Keratinocyte (primary cell): ENCODE measurements around the gene KRT71. TPM values are rescaled to one million over a fixed set of nuclear protein-coding genes. Genes with fewer than 3 reads are reported as not detected.

ENCODE experiments used
- DNase-seq: peaks from one replicate; pipeline ENCODE4 v3.0.0-alpha.2; 2011; ENCODE audit warnings: low read depth, missing footprints, low spot score
- FAIRE-seq: peaks from 2 replicates; lab custom pipeline; 2011; peaks lifted over from hg19 to GRCh38; lab: Jason Lieb, UNC
- H2AFZ ChIP-seq: 2 replicates; pipeline ENCODE4 v1.6.0; 2012; ENCODE audit warnings: low read length, control low read depth, inconsistent platforms; ENCODE audit not compliant: control insufficient read depth
- H3K27ac ChIP-seq: 2 replicates; pipeline ENCODE4 v1.5.1; 2011; ENCODE audit warnings: low read length; ENCODE audit not compliant: control insufficient read depth, insufficient read depth
- H3K27me3 ChIP-seq: 3 replicates; pipeline ENCODE4 v1.6.0; 2011; ENCODE audit warnings: low read length; ENCODE audit not compliant: control insufficient read depth, insufficient read depth; ENCODE audit errors: extremely low read depth
- H3K36me3 ChIP-seq, 2 experiments: 2 replicates in 1 of 2; 3 replicates in 1 of 2; pipeline ENCODE4 v1.5.1; 2011; ENCODE audit warnings: low read length in 2 of 2, mild to moderate bottlenecking in 1 of 2; ENCODE audit not compliant: control insufficient read depth in 2 of 2, insufficient read depth in 2 of 2; ENCODE audit errors: extremely low read depth in 1 of 2
- H3K4me1 ChIP-seq: 3 replicates; pipeline ENCODE4 v1.5.1; 2011; ENCODE audit warnings: low read length; ENCODE audit not compliant: control insufficient read depth, insufficient read depth; ENCODE audit errors: extremely low read depth
- H3K4me2 ChIP-seq: 3 replicates; pipeline ENCODE4 v1.6.0; 2011; ENCODE audit warnings: low read depth, low read length; ENCODE audit not compliant: control insufficient read depth, insufficient read depth; ENCODE audit errors: extremely low read depth
- H3K4me3 ChIP-seq, 3 experiments: fragments of 200-600 bp in 1 of 3; sonication (generic) in 1 of 3; 2 replicates in 2 of 3; 3 replicates in 1 of 3; pipeline ENCODE4 v1.5.1; 2011 to 2016; ENCODE audit warnings: low read length in 3 of 3, mild to moderate bottlenecking in 3 of 3, control low read depth in 2 of 3, inconsistent platforms in 1 of 3, low read depth in 1 of 3, mixed read lengths in 1 of 3, mixed run types in 1 of 3, moderate library complexity in 1 of 3; ENCODE audit not compliant: control insufficient read depth in 2 of 3, insufficient read depth in 2 of 3; ENCODE audit errors: extremely low read depth in 1 of 3
- H3K79me2 ChIP-seq: 2 replicates; pipeline ENCODE4 v1.6.0; 2012; ENCODE audit warnings: low read length; ENCODE audit not compliant: control insufficient read depth, insufficient read depth
- H3K9ac ChIP-seq: 3 replicates; pipeline ENCODE4 v1.6.0; 2011; ENCODE audit warnings: low read length; ENCODE audit not compliant: control insufficient read depth, insufficient read depth; ENCODE audit errors: extremely low read depth
- H3K9me1 ChIP-seq: 3 replicates; pipeline ENCODE4 v1.6.0; 2011; ENCODE audit warnings: low read length; ENCODE audit not compliant: control insufficient read depth, insufficient read depth; ENCODE audit errors: extremely low read depth
- H3K9me3 ChIP-seq: 2 replicates; pipeline ENCODE4 v1.5.1; 2012; ENCODE audit warnings: low read depth, low read length; ENCODE audit not compliant: control insufficient read depth
- H4K20me1 ChIP-seq: 3 replicates; pipeline ENCODE4 v1.6.0; 2011; ENCODE audit warnings: low read length; ENCODE audit not compliant: control insufficient read depth, insufficient read depth; ENCODE audit errors: extremely low read depth
- CTCF ChIP-seq, 3 experiments: IDR thresholded peaks in 1 of 3; conservative IDR thresholded peaks in 1 of 3; optimal IDR thresholded peaks in 1 of 3; 2 replicates in 2 of 3; 3 replicates in 1 of 3; pipeline versions ENCODE3 to v1.5.1; 2011; ENCODE audit warnings: low read length in 3 of 3, mild to moderate bottlenecking in 3 of 3, moderate library complexity in 2 of 3, control low read depth in 1 of 3, inconsistent platforms in 1 of 3; ENCODE audit not compliant: insufficient read depth in 2 of 3; ENCODE audit errors: extremely low read depth in 1 of 3
- EZH2 ChIP-seq: IDR thresholded peaks from one replicate; pipeline ENCODE4 v1.6.1; 2012; ENCODE audit warnings: inconsistent platforms, mild to moderate bottlenecking, low read length, moderate library complexity
- dilution Hi-C: fragments of 300-500 bp; cut with MboI; formaldehyde crosslinking; loops from one replicate; pipeline ENCODE4 v1.7.0; 2020; ENCODE audit warnings: low sequenced_read_pairs; ENCODE audit not compliant: extremely low pct_ligation_motif_present
- polyA plus RNA-seq, 5 experiments: library from polyadenylated mRNA; depleted of rRNA in 3 of 5; stranded (reverse) in 3 of 5; stranded (forward) in 1 of 5; unstranded in 1 of 5; fragments of >200 nt; gene quantifications; 1 replicate in 1 of 5; 2 replicates in 3 of 5; 3 replicates in 1 of 5; pipeline versions ENCODE4 v1.2.1 to v1.2.3, GENCODE V29; 2011 to 2012; ENCODE audit warnings: missing spikeins in 2 of 5, low read depth in 1 of 5, low replicate concordance in 1 of 5

Gene KRT71
- polyA plus RNA-seq, 1 donor (not counting 4 experiments of a cell fraction or from before 2014, with no cell fraction given), result not detected

GRCh38 chr12:52582486-52582885 lies 29.5 kb upstream of the KRT71 start:
- Histone ChIP-seq H4K20me1 (no peaks in the 10 kb centered on the region), H3K9me3 (no peaks in the 10 kb centered on the region), H3K9ac (peak overlapping the region; percentile 48), H3K36me3 (no peaks in the 10 kb centered on the region), H3K4me2 (peak overlapping the region; percentile 81), H3K79me2 (no peaks in the 10 kb centered on the region), H3K9me1 (peaks cover 2% of the 10 kb centered on the region), H2AFZ (no peak overlapping the region), H3K27ac (peak overlapping the region; percentile 90), H3K27me3 (no peaks in the 10 kb centered on the region), H3K4me1 (peaks cover 53% of the 10 kb centered on the region), H3K4me3 (no peak overlapping the region)
- TF ChIP-seq EZH2 (no peak), CTCF (optimal IDR thresholded peaks at IDR 0.05 in 1 of 3, IDR thresholded peaks at IDR 0.05 in 1 of 3, conservative IDR thresholded peaks at IDR 0.05 in 1 of 3; ENCODE audit: extremely low read depth in 1 of 3, insufficient read depth in 2 of 3, low read length in 3 of 3) (no peak)
- FAIRE-seq (no peak), DNase-seq (no peak)
- dilution Hi-C loops, result no loop called here

GRCh38 chr12:52581481-52581880 lies 28.5 kb upstream of the KRT71 start:
- dilution Hi-C loops, result no loop called here
- FAIRE-seq, result peak; percentile 95
- peak; percentile 40 for DNase-seq
- H3K27ac ChIP-seq, result peak overlapping the region; percentile 90
- no peaks in the 10 kb centered on the region for H3K9me3 ChIP-seq
- peak overlapping the region; percentile 65 for H3K9ac ChIP-seq
- no peak for TF ChIP-seq CTCF (optimal IDR thresholded peaks at IDR 0.05 in 1 of 3, IDR thresholded peaks at IDR 0.05 in 1 of 3, conservative IDR thresholded peaks at IDR 0.05 in 1 of 3; ENCODE audit: extremely low read depth in 1 of 3, insufficient read depth in 2 of 3, low read length in 3 of 3)
- no peak for TF ChIP-seq EZH2
- peaks cover 53% of the 10 kb centered on the region for H3K4me1 ChIP-seq
- no peak overlapping the region for H2AFZ ChIP-seq
- peaks cover 2% of the 10 kb centered on the region for H3K9me1 ChIP-seq
- H3K4me3 ChIP-seq, result no peak overlapping the region
- no peaks in the 10 kb centered on the region for H4K20me1 ChIP-seq
- H3K4me2 ChIP-seq, result peak overlapping the region; percentile 81
- H3K79me2 ChIP-seq, result no peaks in the 10 kb centered on the region
- no peaks in the 10 kb centered on the region for H3K36me3 ChIP-seq
- no peaks in the 10 kb centered on the region for H3K27me3 ChIP-seq
